Activated CD8-positive, alpha-beta T cell treated with anti-CD3 and anti-CD28 coated beads, Interleukin-2, amount 10 ng/mL, durations not matched to agents 7 days and 5 days (primary cell): ENCODE results near the gene DERA. TPM values are rescaled to one million over a fixed set of nuclear protein-coding genes. Genes with fewer than 3 reads are reported as not detected.
"Not testable (repeated sequence)": the region's sequence is repeated elsewhere in the genome, so short reads cannot be mapped to it uniquely, and the experiment has no call there.

Experiments used
- ATAC-seq: fragments of 150-1000 bp; cut with Tn5 transposase; one replicate; pipeline ENCODE4 v1.10.0; 2021; ENCODE audit warnings: moderate library complexity
- CTCF ChIA-PET: fragments of 350-600 bp; sonication (Branson Sonifier 250); formaldehyde crosslinking; loops from one replicate; lab custom pipeline; 2021; ENCODE audit warnings: antibody characterized with exemption; lab: Charles Lee
- POLR2A ChIA-PET: fragments of 350-600 bp; sonication (Branson Sonifier 250); formaldehyde crosslinking; loops from one replicate; lab custom pipeline; 2021; ENCODE audit warnings: antibody characterized with exemption; lab: Charles Lee
- DNase-seq: peaks from one replicate; pipeline ENCODE4 v3.0.0-alpha.2; 2020
- H3K27ac Mint-ChIP-seq: one replicate; pipeline ENCODE4 v1.8.0; 2021; ENCODE audit warnings: mild to moderate bottlenecking, mixed read lengths
- H3K27me3 Mint-ChIP-seq: one replicate; pipeline ENCODE4 v1.8.0; 2021; ENCODE audit warnings: low read depth, mixed read lengths
- H3K36me3 Mint-ChIP-seq: one replicate; pipeline ENCODE4 v1.8.0; 2021; ENCODE audit warnings: low read depth, mixed read lengths
- H3K4me1 Mint-ChIP-seq: one replicate; pipeline ENCODE4 v1.8.0; 2021; ENCODE audit warnings: low read depth, mixed read lengths
- H3K4me3 Mint-ChIP-seq: one replicate; pipeline ENCODE4 v1.8.0; 2021; ENCODE audit warnings: mild to moderate bottlenecking, mixed read lengths
- H3K9me3 Mint-ChIP-seq: one replicate; pipeline ENCODE4 v1.8.0; 2022; ENCODE audit warnings: mixed read lengths; ENCODE audit not compliant: insufficient read depth
- total RNA-seq, 2 experiments: library from RNA; stranded (reverse); gene quantifications; one replicate each; pipeline ENCODE4 v1.2.3, GENCODE V29; 2021

The DERA gene
- total RNA-seq, 2 experiments from 2014 or later: 23.1 to 27.7 TPM

- no peak for DNase-seq
- peaks cover 11% of the 10 kb centered on the region for H3K36me3 Mint-ChIP-seq
- POLR2A ChIA-PET: interaction anchor here (1.0 kb wide), 1 partner anchor 60 kb away, joined by 3 read pairs; no protein-coding TSS in a partner anchor
Measured at GRCh38 chr12:15936751-15937150, 25.6 kb downstream of the DERA start.

GRCh38 chr12:15937902-15938301 is 26.8 kb downstream of the DERA start:
- Mint-ChIP-seq H3K36me3 (peaks cover 11% of the 10 kb centered on the region), H3K9me3 (peaks cover 15% of the 10 kb centered on the region), H3K27me3 (no peaks in the 10 kb centered on the region), H3K4me1 (peaks cover 3% of the 10 kb centered on the region), H3K4me3 (no peak overlapping the region), H3K27ac (no peak overlapping the region)
- DNase-seq: no peak
- ChIA-PET CTCF (no interaction called here), POLR2A (interaction anchor here (0.6 kb wide), 1 partner anchor 1103 kb away, joined by 3 read pairs; no protein-coding TSS in a partner anchor)
- ATAC-seq: no peak

More at GRCh38 chr12:15936751-15937150, 25.6 kb downstream of the DERA start:
- H3K27ac Mint-ChIP-seq: no peak overlapping the region
- H3K27me3 Mint-ChIP-seq: no peaks in the 10 kb centered on the region
- CTCF ChIA-PET: no interaction called here
- H3K4me3 Mint-ChIP-seq: no peak overlapping the region
- no peak for ATAC-seq
- H3K4me1 Mint-ChIP-seq: peaks cover 3% of the 10 kb centered on the region
- H3K9me3 Mint-ChIP-seq: peaks cover 15% of the 10 kb centered on the region

- ChIA-PET CTCF (interaction anchor here (1.4 kb wide), 1 partner anchor 407 kb away, joined by 3 read pairs; no protein-coding TSS in a partner anchor), POLR2A (no interaction called here)
- no peak for DNase-seq
- peaks cover 3% of the 10 kb centered on the region for H3K4me1 Mint-ChIP-seq
- peaks cover 11% of the 10 kb centered on the region for H3K36me3 Mint-ChIP-seq
- H3K9me3 Mint-ChIP-seq: peaks cover 15% of the 10 kb centered on the region
- no peak overlapping the region for H3K4me3 Mint-ChIP-seq
- no peak overlapping the region for H3K27ac Mint-ChIP-seq
- no peaks in the 10 kb centered on the region for H3K27me3 Mint-ChIP-seq
- ATAC-seq: no peak
Measured at GRCh38 chr12:15939111-15939510, 28.0 kb downstream of the DERA start.

GRCh38 chr12:15942475-15942874 is 31.3 kb downstream of the DERA start:
- ChIA-PET CTCF (no interaction called here), POLR2A (no interaction called here)
- Mint-ChIP-seq H3K4me3 (no peak overlapping the region), H3K36me3 (peaks cover 13% of the 10 kb centered on the region), H3K27ac (no peak overlapping the region), H3K4me1 (peaks cover 3% of the 10 kb centered on the region), H3K9me3 (peaks cover 22% of the 10 kb centered on the region), H3K27me3 (no peaks in the 10 kb centered on the region)
- ATAC-seq (no peak), DNase-seq (no peak)

- H3K27ac Mint-ChIP-seq, DNase-seq, CTCF ChIA-PET, ATAC-seq, H3K4me1 Mint-ChIP-seq, H3K27me3 Mint-ChIP-seq, POLR2A ChIA-PET, H3K4me3 Mint-ChIP-seq: not testable (repeated sequence)
- Mint-ChIP-seq H3K9me3 (peaks cover 17% of the 10 kb centered on the region), H3K36me3 (peaks cover 10% of the 10 kb centered on the region)
Measured at GRCh38 chr12:15943519-15943918, 32.4 kb downstream of the DERA start.

GRCh38 chr12:15948461-15948860 is 37.3 kb downstream of the DERA start:
- CTCF ChIA-PET, H3K27me3 Mint-ChIP-seq, H3K27ac Mint-ChIP-seq, H3K4me3 Mint-ChIP-seq, H3K36me3 Mint-ChIP-seq, ATAC-seq, H3K4me1 Mint-ChIP-seq, DNase-seq, POLR2A ChIA-PET: not testable (repeated sequence)
- peaks cover 12% of the 10 kb centered on the region for H3K9me3 Mint-ChIP-seq

- Mint-ChIP-seq H3K36me3 (peaks cover 3% of the 10 kb centered on the region), H3K27me3 (no peaks in the 10 kb centered on the region), H3K4me3 (no peak overlapping the region), H3K9me3 (no peaks in the 10 kb centered on the region), H3K4me1 (no peaks in the 10 kb centered on the region), H3K27ac (no peak overlapping the region)
- DNase-seq (no peak), ATAC-seq (no peak)
- POLR2A ChIA-PET: no interaction called here
- CTCF ChIA-PET: no interaction called here
Measured at GRCh38 chr12:15955281-15955680, 44.1 kb downstream of the DERA start.

- no peaks in the 10 kb centered on the region for H3K27me3 Mint-ChIP-seq
- H3K4me1 Mint-ChIP-seq: no peaks in the 10 kb centered on the region
- H3K9me3 Mint-ChIP-seq: no peaks in the 10 kb centered on the region
- ATAC-seq: no peak
- no peak for DNase-seq
- no peak overlapping the region for H3K27ac Mint-ChIP-seq
- H3K36me3 Mint-ChIP-seq: peaks cover 8% of the 10 kb centered on the region
- ChIA-PET POLR2A (no interaction called here), CTCF (no interaction called here)
- H3K4me3 Mint-ChIP-seq: no peak overlapping the region
Measured at GRCh38 chr12:15956010-15956409, 44.9 kb downstream of the DERA start.

GRCh38 chr12:15956413-15957185 is 45.5 kb downstream of the DERA start:
- Mint-ChIP-seq H3K36me3 (peaks cover 11% of the 10 kb centered on the region), H3K9me3 (no peaks in the 10 kb centered on the region), H3K27me3 (no peaks in the 10 kb centered on the region), H3K4me1 (no peaks in the 10 kb centered on the region), H3K4me3 (no peak overlapping the region), H3K27ac (no peak overlapping the region)
- DNase-seq (no peak), ATAC-seq (no peak)
- POLR2A ChIA-PET: no interaction called here
- CTCF ChIA-PET: no interaction called here

- Mint-ChIP-seq H3K9me3 (no peaks in the 10 kb centered on the region), H3K36me3 (peaks cover 18% of the 10 kb centered on the region), H3K27me3 (no peaks in the 10 kb centered on the region), H3K4me1 (no peaks in the 10 kb centered on the region), H3K4me3 (no peak overlapping the region), H3K27ac (no peak overlapping the region)
- ATAC-seq: no peak
- ChIA-PET POLR2A (no interaction called here), CTCF (interaction anchor here (0.7 kb wide), 1 partner anchor 73 kb away, joined by 3 read pairs; no protein-coding TSS in a partner anchor)
- no peak for DNase-seq
Measured at GRCh38 chr12:15962760-15963159, 51.6 kb downstream of the DERA start.

GRCh38 chr12:15963271-15963670 is 52.1 kb downstream of the DERA start:
- DNase-seq (no peak), ATAC-seq (no peak)
- ChIA-PET POLR2A (no interaction called here), CTCF (interaction anchor here (0.7 kb wide), 1 partner anchor 73 kb away, joined by 3 read pairs; no protein-coding TSS in a partner anchor)
- Mint-ChIP-seq H3K27ac (no peak overlapping the region), H3K36me3 (peaks cover 18% of the 10 kb centered on the region), H3K9me3 (no peaks in the 10 kb centered on the region), H3K4me1 (no peaks in the 10 kb centered on the region), H3K4me3 (no peak overlapping the region), H3K27me3 (no peaks in the 10 kb centered on the region)

- Mint-ChIP-seq H3K27me3 (no peaks in the 10 kb centered on the region), H3K36me3 (peaks cover 13% of the 10 kb centered on the region), H3K9me3 (no peaks in the 10 kb centered on the region), H3K4me3 (no peak overlapping the region), H3K4me1 (no peaks in the 10 kb centered on the region), H3K27ac (no peak overlapping the region)
- ChIA-PET CTCF (no interaction called here), POLR2A (no interaction called here)
- ATAC-seq (no peak), DNase-seq (no peak)
Measured at GRCh38 chr12:15966426-15966825, 55.3 kb downstream of the DERA start.
